Upper lobe of left lung (tissue), 6 donors: ENCODE measurements around the gene APOBEC3F. TPM values are rescaled to one million over a fixed set of nuclear protein-coding genes. Genes with fewer than 3 reads are reported as not detected.
"Not testable (repeated sequence)": the region's sequence is repeated elsewhere in the genome, so short reads cannot be mapped to it uniquely, and the experiment has no call there.

Experiments
- ATAC-seq, 2 donors: fragments of 200-7000 bp; cut with Tn5 transposase; one replicate each; pipeline ENCODE4 v1.9.1; 2022; ENCODE audit warnings: mild to moderate bottlenecking in 2 of 2, moderate library complexity in 2 of 2; ENCODE audit not compliant: low FRiP score in 2 of 2
- DNase-seq, 2 donors: peaks; one replicate each; pipeline ENCODE4 v3.0.0-alpha.2; 2019 to 2020
- H3K27ac ChIP-seq, 4 donors: fragments of 200-600 bp; sonication (generic); one replicate each; pipeline ENCODE4 v1.5.1; 2016 to 2019
- H3K27me3 ChIP-seq, 4 donors: fragments of 200-600 bp; sonication (generic); one replicate each; pipeline ENCODE4 v1.5.1; 2017 to 2019
- H3K36me3 ChIP-seq, 4 donors: fragments of 200-600 bp; sonication (generic); one replicate each; pipeline ENCODE4 v1.5.1; 2016 to 2019
- H3K4me1 ChIP-seq, 4 donors: fragments of 200-600 bp; sonication (generic); one replicate each; pipeline ENCODE4 v1.5.1; 2018 to 2019
- H3K4me3 ChIP-seq, 4 donors: fragments of 200-600 bp; sonication (generic); one replicate each; pipeline ENCODE4 v1.5.1; 2017 to 2019; ENCODE audit warnings: mild to moderate bottlenecking in 2 of 4, moderate library complexity in 1 of 4
- H3K9me3 ChIP-seq, 4 donors: fragments of 200-600 bp; sonication (generic); one replicate each; pipeline ENCODE4 v1.5.1; 2018 to 2019
- EP300 ChIP-seq, 4 donors: sonication (generic); formaldehyde crosslinking; IDR thresholded peaks; one replicate each; pipeline ENCODE4 v1.5.1; 2017; ENCODE audit warnings: antibody characterized with exemption in 4 of 4, control low read depth in 2 of 4
- POLR2A ChIP-seq, 4 donors: fragments of 450-650 bp; IDR thresholded peaks; one replicate each; pipeline ENCODE4 v1.5.1; 2016 to 2017; ENCODE audit warnings: antibody characterized with exemption in 4 of 4, mild to moderate bottlenecking in 2 of 4
- POLR2AphosphoS5 ChIP-seq, 2 donors: sonication (generic); formaldehyde crosslinking; IDR thresholded peaks; one replicate each; pipeline ENCODE4 v1.5.1; 2017; ENCODE audit warnings: antibody characterized with exemption in 2 of 2
- WGBS, 2 donors: methylation state at CpG; one replicate each; pipeline ENCODE4 v1.1.5; 2017 to 2018; 5-methylcytosine and 5-hydroxymethylcytosine counted together
- total RNA-seq, 6 donors: library from RNA; depleted of rRNA in 4 of 6; stranded (reverse); fragments of >200 nt in 4 of 6; gene quantifications; one replicate each; pipeline versions ENCODE4 v1.1.0 to v1.2.1, GENCODE V29; 2016 to 2021
- TF ChIP-seq, protein P1 (sequence below), 6 experiments: fragments of 450-650 bp in 4 of 6; fragments of 200-600 bp in 2 of 6; sonication (generic) in 2 of 6; IDR thresholded peaks; one replicate each; pipeline ENCODE4 v1.5.1; 2016 to 2019; ENCODE audit warnings: antibody characterized with exemption in 6 of 6
- donor health status: DM: no; HTN: no; CAD: no; lungs with moderate emphysema.
- donor health status: DM: no; HTN: yes; CAD: no; lungs with severe emphysema.

The APOBEC3F gene
- total RNA-seq, 6 donors from 2014 or later = 4.0 to 12.0 (median 6.5) TPM

DNA sequence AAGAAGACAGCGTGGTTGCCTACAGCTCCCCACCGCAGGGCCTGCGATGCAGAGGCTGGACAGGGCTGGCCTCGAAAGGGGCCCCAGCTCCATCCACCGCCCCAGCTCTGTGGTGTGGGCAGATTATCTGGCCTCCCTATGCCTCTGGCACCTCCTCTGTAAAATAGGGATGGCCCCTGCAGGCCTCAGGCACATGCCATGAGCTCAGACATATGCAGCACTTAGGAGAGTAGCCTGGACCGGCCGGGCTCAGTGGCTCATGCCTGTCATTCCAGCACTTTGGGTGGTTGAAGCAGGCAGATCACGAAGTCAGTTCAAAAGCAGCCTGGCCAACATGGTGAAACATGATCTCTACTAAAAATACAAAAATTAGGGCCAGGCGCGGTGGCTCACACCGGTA, 12.4 kb upstream of the APOBEC3F start:
- TF ChIP-seq POLR2AphosphoS5 (IDR thresholded peaks at IDR 0.05) (no peak), POLR2A (IDR thresholded peaks at IDR 0.05) (no peak)
- no peaks in the 10 kb centered on the region for H3K9me3 ChIP-seq
- DNase-seq = peak in 1 of 2 donors; percentile 33
- H3K27me3 ChIP-seq = no peaks in the 10 kb centered on the region
- no peaks in the 10 kb centered on the region for H3K4me1 ChIP-seq
- no peak overlapping the region for H3K4me3 ChIP-seq
- no peak for ATAC-seq
- no peak overlapping the region for H3K27ac ChIP-seq
- H3K36me3 ChIP-seq = peaks cover 0 to 12% (median 2%) of the 10 kb centered on the region in 4 donors
- WGBS, 2 donors = 93 to 95% methylated on average over 9 to 11 of the region's 11 CpGs

DNA sequence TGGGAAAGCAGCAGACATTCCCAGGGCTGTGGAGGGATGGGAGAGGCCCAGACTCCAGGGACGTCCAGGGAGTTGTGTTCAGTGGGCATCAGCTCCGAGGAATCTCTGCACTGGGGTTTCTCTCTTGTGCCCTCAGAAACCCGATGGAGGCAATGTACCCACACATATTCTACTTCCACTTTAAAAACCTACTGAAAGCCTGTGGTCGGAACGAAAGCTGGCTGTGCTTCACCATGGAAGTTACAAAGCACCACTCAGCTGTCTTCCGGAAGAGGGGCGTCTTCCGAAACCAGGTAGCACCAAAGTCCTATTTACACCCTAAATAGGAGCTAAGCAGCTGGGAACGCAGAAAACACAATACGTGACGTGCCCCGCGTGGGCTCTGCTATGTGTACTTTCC, 11.4 kb upstream of the APOBEC3F start:
- ATAC-seq (no peak), DNase-seq (no peak)
- H3K4me3 ChIP-seq = no peak overlapping the region
- no peaks in the 10 kb centered on the region for H3K27me3 ChIP-seq
- no peaks in the 10 kb centered on the region for H3K9me3 ChIP-seq
- 88 to 95% methylated on average over 10 to 13 of the region's 13 CpGs for WGBS, 2 donors
- no peak overlapping the region for H3K27ac ChIP-seq
- H3K36me3 ChIP-seq = peaks cover 0 to 3% (median 0%) of the 10 kb centered on the region in 4 donors
- H3K4me1 ChIP-seq = no peaks in the 10 kb centered on the region
- TF ChIP-seq POLR2AphosphoS5 (IDR thresholded peaks at IDR 0.05) (no peak), EP300 (IDR thresholded peaks at IDR 0.05) (no peak), POLR2A (IDR thresholded peaks at IDR 0.05) (no peak)
- TF ChIP-seq, protein P1, sequence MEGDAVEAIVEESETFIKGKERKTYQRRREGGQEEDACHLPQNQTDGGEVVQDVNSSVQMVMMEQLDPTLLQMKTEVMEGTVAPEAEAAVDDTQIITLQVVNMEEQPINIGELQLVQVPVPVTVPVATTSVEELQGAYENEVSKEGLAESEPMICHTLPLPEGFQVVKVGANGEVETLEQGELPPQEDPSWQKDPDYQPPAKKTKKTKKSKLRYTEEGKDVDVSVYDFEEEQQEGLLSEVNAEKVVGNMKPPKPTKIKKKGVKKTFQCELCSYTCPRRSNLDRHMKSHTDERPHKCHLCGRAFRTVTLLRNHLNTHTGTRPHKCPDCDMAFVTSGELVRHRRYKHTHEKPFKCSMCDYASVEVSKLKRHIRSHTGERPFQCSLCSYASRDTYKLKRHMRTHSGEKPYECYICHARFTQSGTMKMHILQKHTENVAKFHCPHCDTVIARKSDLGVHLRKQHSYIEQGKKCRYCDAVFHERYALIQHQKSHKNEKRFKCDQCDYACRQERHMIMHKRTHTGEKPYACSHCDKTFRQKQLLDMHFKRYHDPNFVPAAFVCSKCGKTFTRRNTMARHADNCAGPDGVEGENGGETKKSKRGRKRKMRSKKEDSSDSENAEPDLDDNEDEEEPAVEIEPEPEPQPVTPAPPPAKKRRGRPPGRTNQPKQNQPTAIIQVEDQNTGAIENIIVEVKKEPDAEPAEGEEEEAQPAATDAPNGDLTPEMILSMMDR (IDR thresholded peaks at IDR 0.05) = no peak

DNA sequence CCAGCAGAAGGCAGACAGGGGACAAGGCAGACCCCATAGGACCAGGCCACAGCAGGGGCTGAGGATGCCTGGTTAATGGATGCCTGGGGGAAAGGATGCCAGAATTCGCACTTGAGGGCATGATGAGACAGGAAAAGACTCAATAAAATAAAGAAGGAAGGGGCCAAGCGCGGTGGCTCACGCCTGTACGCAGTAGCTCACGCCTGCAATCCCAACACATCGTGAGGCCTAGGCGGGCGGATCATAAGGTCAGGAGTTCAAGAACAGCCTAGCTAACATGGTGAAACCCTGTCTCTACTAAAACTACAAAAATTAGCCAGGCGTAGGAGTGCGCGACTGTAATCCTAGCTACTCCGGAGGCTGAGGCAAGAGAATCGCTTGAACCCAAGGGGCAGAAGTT, 10.0 kb upstream of the APOBEC3F start:
- ATAC-seq = no peak
- Histone ChIP-seq H3K4me3 (no peak overlapping the region), H3K27me3 (no peaks in the 10 kb centered on the region), H3K9me3 (no peaks in the 10 kb centered on the region), H3K36me3 (no peaks in the 10 kb centered on the region), H3K27ac (no peak overlapping the region), H3K4me1 (no peaks in the 10 kb centered on the region)
- TF ChIP-seq POLR2AphosphoS5 (IDR thresholded peaks at IDR 0.05) = no peak
- TF ChIP-seq, protein P1 (IDR thresholded peaks at IDR 0.05) = no peak
- no peak for TF ChIP-seq POLR2A (IDR thresholded peaks at IDR 0.05)
- TF ChIP-seq EP300 (IDR thresholded peaks at IDR 0.05) = no peak
- WGBS, 2 donors = 95 to 96% methylated on average over 14 of the region's 14 CpGs
- DNase-seq = no peak

DNA sequence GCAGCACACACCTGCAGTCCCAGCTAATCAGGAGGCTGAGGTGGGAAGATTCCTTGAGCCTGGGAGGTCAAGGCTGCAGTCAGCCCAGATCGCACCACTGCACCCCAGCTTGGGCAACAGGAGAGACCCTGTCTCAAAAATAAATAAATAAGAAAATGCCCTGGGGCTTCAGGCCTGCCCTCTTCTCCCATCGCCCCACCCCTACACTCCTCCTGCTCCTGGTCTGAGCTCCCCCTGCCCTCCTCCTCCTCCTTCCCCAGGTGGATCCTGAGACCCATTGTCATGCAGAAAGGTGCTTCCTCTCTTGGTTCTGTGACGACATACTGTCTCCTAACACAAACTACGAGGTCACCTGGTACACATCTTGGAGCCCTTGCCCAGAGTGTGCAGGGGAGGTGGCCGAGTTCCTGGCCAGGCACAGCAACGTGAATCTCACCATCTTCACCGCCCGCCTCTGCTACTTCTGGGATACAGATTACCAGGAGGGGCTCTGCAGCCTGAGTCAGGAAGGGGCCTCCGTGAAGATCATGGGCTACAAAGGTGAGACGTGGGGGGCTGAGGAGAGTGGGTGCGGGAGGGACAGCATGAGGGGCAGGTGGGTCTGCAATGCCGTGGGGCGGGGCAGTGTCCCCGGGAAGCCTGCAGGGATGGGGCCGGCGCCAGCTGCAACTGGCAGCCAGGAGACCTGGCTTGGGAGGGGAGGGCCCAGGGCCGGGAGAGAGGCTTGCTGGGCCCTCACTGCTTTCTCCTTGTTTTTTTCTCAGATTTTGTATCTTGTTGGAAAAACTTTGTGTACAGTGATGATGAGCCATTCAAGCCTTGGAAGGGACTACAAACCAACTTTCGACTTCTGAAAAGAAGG, 9.0 kb upstream of the APOBEC3F start:
- H3K4me1 ChIP-seq, H3K36me3 ChIP-seq, H3K27me3 ChIP-seq, H3K27ac ChIP-seq, ATAC-seq, H3K4me3 ChIP-seq, H3K9me3 ChIP-seq: not testable (repeated sequence)
- 76 to 82% methylated on average over 14 to 18 of the region's 18 CpGs for WGBS, 2 donors
- DNase-seq = peak in 1 of 2 donors; percentile 75

DNA sequence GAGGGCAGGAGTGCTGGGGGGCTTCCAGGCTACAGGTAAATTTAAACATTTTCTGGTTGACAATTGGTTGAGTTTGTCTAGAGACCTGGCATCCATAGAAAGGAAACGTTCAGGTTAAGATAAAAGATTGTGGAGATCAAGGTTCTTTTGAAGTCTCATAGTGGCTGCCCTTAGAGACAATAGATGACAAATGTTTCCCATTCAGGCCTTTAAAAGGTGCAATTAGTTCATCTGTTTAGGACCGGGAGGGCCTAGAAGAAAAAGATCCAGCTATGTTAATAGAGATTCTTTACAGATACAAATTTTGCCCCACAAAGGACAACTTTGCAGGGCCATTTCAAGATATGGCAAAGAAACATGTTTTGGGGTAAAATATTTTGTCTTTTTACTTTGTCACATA, 3.6 kb upstream of the APOBEC3F start:
- H3K9me3 ChIP-seq, ATAC-seq, H3K4me3 ChIP-seq, H3K36me3 ChIP-seq, H3K27ac ChIP-seq, DNase-seq, H3K27me3 ChIP-seq: not testable (repeated sequence)
- H3K4me1 ChIP-seq = peaks cover 9 to 14% (median 12%) of the 10 kb centered on the region in 4 donors
- WGBS, 2 donors = 51 to 58% methylated on average over 2 of the region's 2 CpGs

DNA sequence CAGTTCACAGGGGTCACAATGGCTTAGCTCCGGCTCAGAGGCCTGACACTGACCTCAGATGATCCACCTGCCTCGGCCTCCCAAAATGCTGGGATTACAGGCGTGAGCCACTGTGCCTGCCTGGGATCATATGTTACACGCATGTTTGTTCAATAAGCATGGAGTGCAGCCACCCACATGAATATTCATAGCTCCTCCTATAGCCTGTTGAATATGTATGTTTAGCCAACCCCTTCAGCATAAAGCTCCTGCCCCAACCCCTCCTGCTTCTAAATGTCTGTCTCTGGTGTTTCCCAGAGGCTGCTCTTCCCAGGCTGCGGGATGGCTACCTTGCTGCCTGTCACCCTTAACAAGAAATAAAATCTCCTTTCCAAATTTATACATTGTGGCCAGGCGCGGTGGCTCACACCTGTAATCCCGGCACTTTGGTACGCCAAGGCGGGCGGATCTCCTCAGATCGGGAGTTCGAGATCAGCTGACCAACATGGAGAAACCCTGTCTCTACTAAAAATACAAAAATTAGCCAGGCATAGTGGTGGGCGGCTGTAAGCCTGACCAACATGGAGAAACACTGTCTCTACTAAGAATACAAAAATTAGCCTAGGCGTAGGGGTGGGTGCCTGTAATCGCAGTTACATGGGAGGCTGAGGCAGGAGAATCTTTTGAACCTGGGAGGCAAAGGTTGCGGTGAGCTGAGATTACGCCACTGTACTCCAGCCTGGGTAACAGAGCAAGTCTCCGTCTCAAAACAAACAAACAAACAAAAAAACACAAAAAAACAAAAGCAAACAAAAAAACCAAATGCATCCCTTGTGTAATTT, 1.1 kb upstream of the APOBEC3F start:
- 93 to 95% methylated on average over 19 of the region's 19 CpGs for WGBS, 2 donors

DNA sequence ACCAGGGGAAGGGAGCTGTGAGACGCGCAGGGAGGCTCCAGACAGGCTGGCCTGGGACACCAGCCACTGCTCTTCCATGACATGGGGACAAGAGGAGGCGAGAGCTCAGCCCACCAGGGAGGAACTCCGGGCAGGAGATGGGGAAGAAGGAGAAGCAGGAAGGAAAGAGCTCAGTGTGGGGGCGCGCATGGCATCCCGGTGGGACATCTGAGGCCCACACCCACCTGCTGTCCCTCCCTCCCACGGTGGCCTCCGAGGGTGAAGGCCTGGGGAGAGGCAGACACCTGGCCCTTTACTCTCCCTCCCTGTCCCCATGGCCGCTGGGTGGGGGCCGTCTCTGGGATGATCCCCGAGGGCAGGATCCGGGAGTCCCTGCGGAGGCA, 518 bp upstream of the APOBEC3F start:
- ATAC-seq, H3K27me3 ChIP-seq, DNase-seq, H3K9me3 ChIP-seq, H3K36me3 ChIP-seq: not testable (repeated sequence)
- H3K27ac ChIP-seq = peak overlapping the region; percentile 84 to 95 (median 90)
- H3K4me1 ChIP-seq = peaks cover 9 to 14% (median 12%) of the 10 kb centered on the region in 4 donors
- 28 to 41% methylated on average over 8 of the region's 14 CpGs for WGBS, 2 donors
- H3K4me3 ChIP-seq = peak overlapping the region in 3 of 4 donors; percentile 59 to 69 (median 65)

More for the DNA sequence above, 1.1 kb upstream of the APOBEC3F start:
- H3K4me1 ChIP-seq = peaks cover 9 to 14% (median 12%) of the 10 kb centered on the region in 4 donors
- no peaks in the 10 kb centered on the region for H3K27me3 ChIP-seq
- TF ChIP-seq, protein P1 (IDR thresholded peaks at IDR 0.05) = no peak
- TF ChIP-seq EP300 (IDR thresholded peaks at IDR 0.05) (no peak), POLR2A (IDR thresholded peaks at IDR 0.05) (no peak)
- peak overlapping the region in 3 of 4 donors; percentile 86 to 95 (median 94) for H3K27ac ChIP-seq
- no peaks in the 10 kb centered on the region for H3K9me3 ChIP-seq
- H3K36me3 ChIP-seq = peaks cover 0 to 7% (median 3%) of the 10 kb centered on the region in 4 donors
- H3K4me3 ChIP-seq = peak overlapping the region in 2 of 4 donors; percentile 65 to 69
- DNase-seq (no peak), ATAC-seq (no peak)
